HG03378 (cell line): ENCODE measurements around the gene IL1RAPL2.
"Not testable (repeated sequence)": the region's sequence is repeated elsewhere in the genome, so short reads cannot be mapped to it uniquely, and the experiment has no call there.

Source experiments
- ATAC-seq: cut with Tn5 transposase; IDR thresholded peaks from one replicate; pipeline ENCODE4 v1.9.1; 2021; ENCODE audit warnings: mild to moderate bottlenecking, moderate library complexity; ENCODE audit not compliant: unreplicated experiment

IL1RAPL2 gene

GRCh38 chrX:104842646-104843045 is 276.6 kb downstream of the IL1RAPL2 start:
- no peak for ATAC-seq

DNA sequence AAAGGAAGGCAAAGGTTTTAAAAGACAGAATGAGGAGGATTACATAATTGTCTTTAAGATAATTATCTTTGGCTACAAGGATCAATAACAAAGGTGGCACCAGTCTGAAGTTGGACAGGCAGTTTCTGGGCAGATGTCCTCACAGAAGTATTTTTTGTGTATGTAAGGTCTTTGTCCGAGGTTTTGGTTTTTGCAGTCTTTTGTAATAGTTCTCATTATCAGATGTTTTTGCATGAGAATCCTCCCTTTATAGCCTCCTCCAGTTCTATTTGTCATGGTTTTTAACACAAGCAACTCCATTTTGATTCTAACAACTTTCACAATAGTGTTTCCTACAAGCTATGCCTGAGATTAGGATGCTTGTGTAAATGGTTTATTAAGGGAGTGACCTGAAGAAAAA is 286.2 kb downstream of the IL1RAPL2 start:
- ATAC-seq = no peak

GRCh38 chrX:104854188-104854587 is 288.2 kb downstream of the IL1RAPL2 start:
- peak; percentile 70 for ATAC-seq

- ATAC-seq = no peak
Measured at GRCh38 chrX:104854790-104855340, 288.9 kb downstream of the IL1RAPL2 start.

DNA sequence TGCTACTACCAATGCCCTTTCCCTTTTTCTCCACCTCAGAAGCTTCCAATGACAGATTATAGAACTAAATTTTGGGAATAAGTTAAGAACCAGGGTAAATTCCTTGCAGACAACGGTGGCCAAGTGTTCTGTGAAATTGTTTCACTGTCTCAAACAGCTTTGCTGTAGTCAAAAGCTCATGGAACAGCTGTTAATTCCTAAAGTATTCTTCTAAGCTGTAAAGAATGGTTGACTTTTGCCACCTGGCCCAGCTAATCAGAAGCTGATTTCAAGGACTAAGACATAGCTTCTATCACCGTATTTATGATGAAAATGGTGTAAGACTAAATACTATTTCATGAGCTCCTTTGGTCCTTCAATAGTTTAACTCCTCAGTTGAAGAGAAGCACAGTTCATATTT is 297.5 kb downstream of the IL1RAPL2 start:
- no peak for ATAC-seq

DNA sequence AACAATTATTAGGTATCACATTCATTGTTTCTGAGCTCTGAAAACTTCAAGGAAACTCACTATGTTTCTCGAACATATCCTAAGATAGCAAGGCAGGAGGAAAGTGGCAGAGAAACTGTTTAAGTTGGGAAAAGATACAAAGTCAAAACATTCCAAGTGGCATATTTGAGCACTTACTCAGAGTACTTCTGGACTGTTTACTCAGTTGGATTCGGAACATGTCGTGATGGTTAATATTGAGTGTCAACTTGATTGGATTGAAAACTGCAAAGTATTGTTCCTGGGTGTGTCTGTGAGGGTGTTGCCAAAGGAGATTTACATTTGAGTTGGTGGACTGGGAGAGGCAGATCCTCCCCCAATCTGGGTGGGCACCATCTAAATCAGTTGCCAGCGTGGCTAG is 298.3 kb downstream of the IL1RAPL2 start:
- ATAC-seq = no peak

- no peak for ATAC-seq
Measured at GRCh38 chrX:104877504-104877903, 311.5 kb downstream of the IL1RAPL2 start.

- ATAC-seq = no peak
Measured at GRCh38 chrX:104902070-104902469, 336.1 kb downstream of the IL1RAPL2 start.

GRCh38 chrX:104909694-104910093 is 343.7 kb downstream of the IL1RAPL2 start:
- ATAC-seq = not testable (repeated sequence)

DNA sequence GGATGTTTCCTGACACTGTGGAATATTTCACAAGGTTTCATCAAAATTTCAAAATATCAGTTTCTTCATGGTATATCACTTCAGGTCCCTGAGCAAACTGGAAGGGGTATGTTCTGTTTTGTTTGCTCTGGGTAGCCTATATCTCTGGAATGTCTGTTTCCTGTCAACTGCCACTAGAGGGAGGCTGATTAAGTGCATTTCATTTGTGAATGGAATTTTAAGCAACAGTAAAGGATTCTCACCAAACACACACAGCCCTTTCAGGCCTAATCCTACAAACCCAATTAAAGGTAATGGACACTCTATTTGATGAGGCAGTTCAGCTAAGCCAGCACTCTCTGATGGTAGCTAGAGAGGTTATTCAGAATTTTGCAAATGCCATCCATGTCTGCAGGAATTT is 347.3 kb downstream of the IL1RAPL2 start:
- ATAC-seq = no peak

DNA sequence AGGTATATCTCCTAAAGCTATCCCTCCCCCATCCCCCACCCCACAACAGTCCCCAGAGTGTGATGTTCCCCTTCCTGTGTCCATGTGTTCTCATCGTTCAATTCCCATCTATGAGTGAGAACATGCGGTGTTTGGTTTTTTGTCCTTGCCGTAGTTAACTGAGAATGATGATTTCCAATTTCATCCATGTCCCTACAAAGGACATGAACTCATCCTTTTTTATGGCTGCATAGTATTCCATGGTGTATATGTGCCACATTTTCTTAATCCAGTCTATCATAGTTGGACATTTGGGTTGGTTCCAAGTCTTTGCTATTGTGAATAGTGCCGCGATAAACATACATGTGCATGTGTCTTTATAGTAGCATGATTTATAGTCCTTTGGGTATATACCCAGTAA is 348.7 kb downstream of the IL1RAPL2 start:
- ATAC-seq = not testable (repeated sequence)

GRCh38 chrX:104918122-104918521 is 352.1 kb downstream of the IL1RAPL2 start:
- ATAC-seq = no peak

DNA sequence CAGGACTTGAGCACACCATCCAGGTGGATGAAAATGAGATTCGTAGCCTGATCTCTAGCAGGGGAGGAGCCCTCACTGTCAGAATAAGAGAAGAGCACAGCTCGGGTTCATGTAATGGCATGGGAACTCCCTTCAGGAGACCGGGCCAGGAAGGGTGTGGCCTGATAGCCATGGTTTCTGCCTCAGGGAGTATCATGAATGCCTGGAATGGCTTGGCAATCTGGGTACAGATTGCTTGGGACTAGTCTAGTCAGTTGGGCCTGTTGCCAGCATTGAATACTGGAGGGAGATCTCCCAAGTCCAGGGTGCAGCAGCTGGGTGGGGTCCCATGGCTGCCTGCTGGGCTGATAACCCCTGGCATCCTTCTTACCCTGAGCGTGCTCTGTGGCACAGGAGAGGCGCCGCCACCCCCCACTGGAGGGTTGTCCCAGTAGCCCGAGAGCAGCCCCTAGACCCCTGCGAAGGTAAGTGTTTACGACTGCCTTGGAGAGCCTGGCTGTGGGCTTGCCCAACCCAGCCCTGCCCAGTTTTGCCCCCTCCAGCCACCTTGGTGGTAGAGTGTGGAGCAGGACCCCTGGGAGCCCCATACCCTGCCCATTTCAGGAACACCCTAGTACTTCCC is 355.7 kb downstream of the IL1RAPL2 start:
- ATAC-seq = no peak

GRCh38 chrX:104922206-104922621 is 356.2 kb downstream of the IL1RAPL2 start:
- ATAC-seq = peak; percentile 98

DNA sequence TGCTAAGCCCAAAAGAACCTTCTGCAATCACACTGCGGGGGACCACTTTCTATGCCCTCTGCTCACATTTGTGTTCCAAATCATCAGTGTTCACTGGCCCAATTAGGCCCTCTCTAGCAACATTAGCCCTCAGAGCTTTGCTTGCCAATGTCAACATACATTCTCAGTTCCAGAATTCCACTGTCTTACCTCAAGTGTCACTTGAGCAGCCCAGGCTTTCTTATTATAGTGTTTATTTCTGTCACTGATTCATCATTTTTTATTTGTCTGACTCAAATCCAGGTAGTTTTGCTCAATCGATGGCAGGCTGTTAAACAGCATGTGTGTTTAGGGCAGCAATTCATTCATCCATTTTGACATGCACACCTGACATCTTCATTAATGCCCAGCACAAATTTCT is 363.3 kb downstream of the IL1RAPL2 start:
- no peak for ATAC-seq

DNA sequence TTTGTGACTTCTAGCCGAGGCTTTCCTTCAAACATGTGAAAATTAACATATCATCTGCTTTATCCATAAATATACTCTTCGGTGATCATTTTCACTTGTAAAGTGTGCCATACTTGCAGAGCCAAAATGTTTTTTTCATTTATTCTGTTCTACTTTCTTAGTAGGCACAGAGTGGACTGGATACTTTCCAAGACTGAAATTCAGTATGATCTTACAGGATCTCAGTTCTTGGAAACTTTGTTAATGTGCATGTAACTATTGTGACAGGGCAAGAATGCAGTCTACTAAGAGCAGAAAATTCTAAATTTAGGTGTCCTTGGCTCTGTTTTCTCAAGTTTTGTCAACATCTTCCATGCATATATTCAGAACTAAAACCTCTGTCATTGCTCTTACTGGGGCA is 369.6 kb downstream of the IL1RAPL2 start:
- ATAC-seq = no peak

DNA sequence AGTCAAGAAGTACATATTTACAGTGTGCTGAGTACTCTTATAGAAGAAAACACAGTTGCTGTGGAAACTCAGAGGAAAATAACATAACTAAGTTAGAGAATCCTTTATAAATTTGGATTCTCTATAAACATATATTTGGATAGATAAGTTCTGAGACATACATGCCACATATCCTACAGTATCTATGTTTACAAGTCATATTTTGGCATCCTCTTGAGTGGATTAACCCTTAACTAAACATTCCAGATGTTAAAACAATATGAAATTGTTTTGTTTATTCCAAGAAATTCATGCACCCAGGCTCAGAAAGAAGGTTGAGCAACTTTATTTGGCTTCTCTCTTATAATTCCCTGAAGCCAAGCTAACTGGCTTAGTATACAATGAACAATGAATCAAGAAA is 387.3 kb downstream of the IL1RAPL2 start:
- ATAC-seq = no peak

GRCh38 chrX:104961926-104962325 is 395.9 kb downstream of the IL1RAPL2 start:
- ATAC-seq = no peak

GRCh38 chrX:104968241-104968640 is 402.2 kb downstream of the IL1RAPL2 start:
- ATAC-seq = no peak

GRCh38 chrX:104972737-104973136 is 406.7 kb downstream of the IL1RAPL2 start:
- ATAC-seq = no peak

GRCh38 chrX:104987063-104987462 is 421.1 kb downstream of the IL1RAPL2 start:
- no peak for ATAC-seq

DNA sequence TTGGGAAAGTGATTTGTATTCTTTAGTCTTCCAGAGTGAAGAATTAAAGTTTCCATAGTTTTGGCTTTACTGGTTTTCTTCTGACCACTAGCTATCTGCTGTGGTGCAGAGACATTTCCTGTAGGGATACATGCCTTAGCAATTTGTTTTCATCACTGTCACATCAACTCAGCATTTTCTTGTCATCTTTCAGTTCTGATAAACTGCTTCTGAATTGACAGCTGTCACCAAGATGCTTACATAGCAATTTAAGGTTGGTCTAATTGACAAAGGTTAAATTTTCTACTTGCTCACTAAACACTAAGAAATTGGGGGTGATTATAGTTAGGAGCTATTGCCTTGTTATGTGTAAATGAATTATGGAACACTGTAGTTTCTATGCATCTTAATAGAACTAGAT is 422.0 kb downstream of the IL1RAPL2 start:
- ATAC-seq = no peak

- no peak for ATAC-seq
Measured at GRCh38 chrX:104995546-104995945, 429.5 kb downstream of the IL1RAPL2 start.
